Psoas muscle (tissue), 8 donors: ENCODE measurements around the gene LMF1. TPM values are rescaled to one million over a fixed set of nuclear protein-coding genes. Genes with fewer than 3 reads are reported as not detected.
A peak's percentile ranks its signal among the peaks of the same experiment; 100 is the strongest.
"Not testable (repeated sequence)": the region's sequence is repeated elsewhere in the genome, so short reads cannot be mapped to it uniquely, and the experiment has no call there.

Source experiments
- ATAC-seq, 4 donors: fragments of 200-7000 bp; cut with Tn5 transposase; one replicate each; pipeline ENCODE4 v1.9.1; 2020; ENCODE audit warnings: moderate library complexity in 3 of 4, mild to moderate bottlenecking in 2 of 4
- DNase-seq, 2 donors: peaks; one replicate each; pipeline ENCODE4 v3.0.0-alpha.2; 2020
- H3K27ac ChIP-seq: fragments of 200-600 bp; one replicate; pipeline ENCODE4 v1.8.0; 2022
- H3K27me3 ChIP-seq, 3 donors: fragments of 200-600 bp in 1 of 3; one replicate each; pipeline versions ENCODE4 v1.6.1 to v1.8.0; 2013 to 2022; ENCODE audit warnings: low read length in 2 of 3, mild to moderate bottlenecking in 2 of 3, moderate library complexity in 1 of 3; ENCODE audit not compliant: insufficient read depth in 3 of 3
- H3K36me3 ChIP-seq, 2 donors: fragments of 200-600 bp in 1 of 2; one replicate each; pipeline versions ENCODE4 v1.6.1 to v1.8.0; 2013 to 2022; ENCODE audit warnings: low read depth in 1 of 2, mild to moderate bottlenecking in 1 of 2, moderate library complexity in 1 of 2; ENCODE audit not compliant: insufficient read depth in 1 of 2
- H3K4me1 ChIP-seq: fragments of 200-600 bp; one replicate; pipeline ENCODE4 v1.8.0; 2022
- H3K4me3 ChIP-seq: fragments of 200-600 bp; one replicate; pipeline ENCODE4 v1.8.0; 2022; ENCODE audit warnings: mild to moderate bottlenecking
- H3K9me3 ChIP-seq: fragments of 200-600 bp; one replicate; pipeline ENCODE4 v1.8.0; 2022
- WGBS, 3 donors: extraction: QIAGEN DNeasy Blood & Tissue Kit; methylation state at CpG; one replicate each; pipeline versions ENCODE4 v1.1.6 to v1.1.7; 2013; 5-methylcytosine and 5-hydroxymethylcytosine counted together
- intact Hi-C, 2 donors: fragments of 100-400 bp; cut with DNase I; formaldehyde crosslinking; loops; one replicate each; pipeline versions ENCODE4 v1.11.0 to v1.14.2; 2022
- polyA plus RNA-seq, 3 donors: library from polyadenylated mRNA; stranded (reverse); fragments of 200-250 nt; gene quantifications; one replicate each; pipeline ENCODE4 v1.2.3, GENCODE V29; 2013
- total RNA-seq, 4 donors: library from RNA; stranded (reverse); fragmentation: NEBNext Ultra II Directional in 2 of 4; extraction: Animal tissue kit (Norgen Biotek cat#: 25700) in 2 of 4; gene quantifications; one replicate each; pipeline versions ENCODE4 v1.2.1 to v1.2.4, GENCODE V29; 2021 to 2023
- TF ChIP-seq, protein P1 (sequence below): fragments of 200-600 bp; IDR thresholded peaks from one replicate; pipeline ENCODE4 v1.8.0; 2022; ENCODE audit warnings: antibody characterized with exemption
- donor health status: healthy with polysubstance abuse.
- donor health status: DM: no; HTN: no; CAD: no; lungs with moderate emphysema.
- donor health status: Bipolar disorder and iron deficiency.
- donor health status: healthy.
- donor health status: DM: yes; HTN: yes; CAD: no.
- donor health status: DM: no; HTN: no; CAD: no.
- donor health status: DM: no; HTN: no; CAD: no.
- donor health status: DM: yes; HTN: yes; CAD: no.

LMF1 gene
- total and polyA plus RNA-seq, 7 donors = 1.9 to 9.0 (median 4.0) TPM

GRCh38 chr16:840561-841454, 130.0 kb downstream of the LMF1 start:
- H3K9me3 ChIP-seq = peaks cover 14% of the 10 kb centered on the region
- no peaks in the 10 kb centered on the region for H3K4me1 ChIP-seq
- H3K27me3 ChIP-seq = peaks cover 0 to 40% (median 9%) of the 10 kb centered on the region in 3 donors
- DNase-seq (peak in 1 of 2 donors; percentile 17), ATAC-seq (no peak)
- no peak overlapping the region for H3K4me3 ChIP-seq
- WGBS, 3 donors = 75 to 81% (median 76%) methylated on average over 33 to 34 of the region's 34 CpGs
- TF ChIP-seq, protein P1, sequence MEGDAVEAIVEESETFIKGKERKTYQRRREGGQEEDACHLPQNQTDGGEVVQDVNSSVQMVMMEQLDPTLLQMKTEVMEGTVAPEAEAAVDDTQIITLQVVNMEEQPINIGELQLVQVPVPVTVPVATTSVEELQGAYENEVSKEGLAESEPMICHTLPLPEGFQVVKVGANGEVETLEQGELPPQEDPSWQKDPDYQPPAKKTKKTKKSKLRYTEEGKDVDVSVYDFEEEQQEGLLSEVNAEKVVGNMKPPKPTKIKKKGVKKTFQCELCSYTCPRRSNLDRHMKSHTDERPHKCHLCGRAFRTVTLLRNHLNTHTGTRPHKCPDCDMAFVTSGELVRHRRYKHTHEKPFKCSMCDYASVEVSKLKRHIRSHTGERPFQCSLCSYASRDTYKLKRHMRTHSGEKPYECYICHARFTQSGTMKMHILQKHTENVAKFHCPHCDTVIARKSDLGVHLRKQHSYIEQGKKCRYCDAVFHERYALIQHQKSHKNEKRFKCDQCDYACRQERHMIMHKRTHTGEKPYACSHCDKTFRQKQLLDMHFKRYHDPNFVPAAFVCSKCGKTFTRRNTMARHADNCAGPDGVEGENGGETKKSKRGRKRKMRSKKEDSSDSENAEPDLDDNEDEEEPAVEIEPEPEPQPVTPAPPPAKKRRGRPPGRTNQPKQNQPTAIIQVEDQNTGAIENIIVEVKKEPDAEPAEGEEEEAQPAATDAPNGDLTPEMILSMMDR = no peak
- intact Hi-C loops = no loop called here
- H3K36me3 ChIP-seq = no peaks in the 10 kb centered on the region
- no peak overlapping the region for H3K27ac ChIP-seq

GRCh38 chr16:839643-840408, 131.0 kb downstream of the LMF1 start:
- Histone ChIP-seq H3K36me3 (no peaks in the 10 kb centered on the region), H3K27me3 (peaks cover 0 to 40% (median 9%) of the 10 kb centered on the region in 3 donors), H3K4me1 (no peaks in the 10 kb centered on the region), H3K9me3 (peaks cover 15% of the 10 kb centered on the region), H3K4me3 (no peak overlapping the region), H3K27ac (no peak overlapping the region)
- 30 to 48% (median 36%) methylated on average over 22 to 24 of the region's 24 CpGs for WGBS, 3 donors
- peak in 1 of 2 donors; percentile 53 for DNase-seq
- intact Hi-C loops = no loop called here
- no peak for ATAC-seq
- TF ChIP-seq, protein P1 = no peak

DNA sequence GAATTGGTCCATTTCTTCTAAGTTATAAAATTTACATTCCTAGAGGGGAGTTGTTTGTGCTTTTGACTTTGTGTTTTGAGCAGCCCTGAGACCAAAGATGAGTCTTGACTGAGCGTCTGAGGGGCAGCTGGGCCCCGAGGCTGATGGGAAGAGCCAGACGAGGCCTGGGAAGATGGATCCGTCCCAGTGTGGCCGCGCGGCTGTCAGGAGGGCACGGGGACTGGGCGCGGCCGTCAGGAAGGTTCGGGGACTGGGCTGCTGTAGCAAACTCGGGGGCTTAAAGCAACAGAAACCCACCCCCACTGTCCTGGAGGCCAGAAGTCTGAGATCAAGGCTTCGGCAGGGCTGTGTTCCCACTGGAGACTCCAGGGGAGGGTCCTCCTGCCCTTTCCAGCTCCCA, 132.0 kb downstream of the LMF1 start:
- no peak overlapping the region for H3K27ac ChIP-seq
- WGBS, 3 donors = 83 to 87% (median 83%) methylated on average over 13 to 14 of the region's 14 CpGs
- intact Hi-C loops = no loop called here
- no peaks in the 10 kb centered on the region for H3K36me3 ChIP-seq
- H3K27me3 ChIP-seq = peaks cover 0 to 41% (median 9%) of the 10 kb centered on the region in 3 donors
- DNase-seq (no peak), ATAC-seq (no peak)
- H3K9me3 ChIP-seq = peaks cover 15% of the 10 kb centered on the region
- TF ChIP-seq, protein P1 = no peak
- no peak overlapping the region for H3K4me3 ChIP-seq
- no peaks in the 10 kb centered on the region for H3K4me1 ChIP-seq

GRCh38 chr16:836822-837221, 134.0 kb downstream of the LMF1 start:
- DNase-seq, H3K4me1 ChIP-seq, H3K36me3 ChIP-seq, H3K27ac ChIP-seq, intact Hi-C loops, ATAC-seq, H3K4me3 ChIP-seq: not testable (repeated sequence)
- Histone ChIP-seq H3K27me3 (peaks cover 0 to 49% (median 10%) of the 10 kb centered on the region in 3 donors), H3K9me3 (peaks cover 15% of the 10 kb centered on the region)
- WGBS, 3 donors = 88 to 95% (median 94%) methylated on average over 3 of the region's 3 CpGs

DNA sequence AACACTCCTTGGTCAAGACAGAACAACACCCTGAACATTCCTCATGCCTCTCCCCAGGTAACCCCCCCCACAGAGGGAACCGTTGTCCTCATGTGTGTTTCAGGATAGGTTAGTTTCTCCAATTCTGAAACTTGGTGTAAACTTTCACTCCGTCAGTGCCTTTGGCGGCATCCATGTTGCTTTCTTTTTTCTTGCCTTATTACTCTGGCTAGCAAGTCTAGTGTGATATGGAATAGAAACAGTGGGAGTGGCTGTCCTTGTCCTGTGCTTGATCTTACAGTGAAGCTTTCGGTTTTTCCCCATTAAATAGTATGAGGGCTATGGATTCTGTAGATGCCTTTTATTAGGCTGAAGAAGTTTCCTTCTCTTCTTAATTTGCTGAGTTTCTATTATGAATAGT, 134.6 kb downstream of the LMF1 start:
- peaks cover 0 to 49% (median 10%) of the 10 kb centered on the region in 3 donors for H3K27me3 ChIP-seq
- no peak for DNase-seq
- intact Hi-C loops = no loop called here
- 92% methylated on average over 4 of the region's 4 CpGs for WGBS, 3 donors
- H3K36me3 ChIP-seq = no peaks in the 10 kb centered on the region
- no peak for ATAC-seq
- TF ChIP-seq, protein P1 = no peak
- no peak overlapping the region for H3K27ac ChIP-seq
- no peak overlapping the region for H3K4me3 ChIP-seq
- H3K9me3 ChIP-seq = peaks cover 15% of the 10 kb centered on the region
- no peaks in the 10 kb centered on the region for H3K4me1 ChIP-seq
